ACHN (cell line): ENCODE results near the gene GNA14.
"Not testable (repeated sequence)": the region's sequence is repeated elsewhere in the genome, so short reads cannot be mapped to it uniquely, and the experiment has no call there.

Experiments
- DNase-seq: peaks from one replicate; pipeline ENCODE4 v3.0.0-alpha.2; 2015
- in situ Hi-C: cut with HindIII; loops from 2 replicates; pipeline ENCODE4 v1.10.0; 2017; ENCODE audit warnings: low sequenced_read_pairs, low pct_ligation_motif_present, low pct_unique_long_range_greater_than_20kb

GNA14 gene

DNA sequence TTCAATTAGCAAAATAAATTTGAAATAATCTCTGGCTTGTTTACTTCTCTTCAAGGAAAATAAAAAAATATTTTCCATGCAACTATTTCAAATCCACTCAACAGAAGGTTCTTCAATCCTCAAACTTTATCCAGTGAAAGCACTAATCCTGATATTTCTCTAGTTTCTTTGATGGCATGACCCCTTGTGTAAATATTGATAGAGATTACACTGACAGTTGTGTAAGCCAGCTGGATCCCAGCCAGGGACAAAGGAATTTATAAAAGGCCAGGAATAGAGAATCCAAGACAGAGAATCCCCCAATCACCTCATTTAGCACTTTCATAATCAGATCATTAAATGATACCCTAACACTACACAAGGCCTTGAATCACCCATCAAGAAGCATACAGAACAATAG, 135.2 kb downstream of the GNA14 start:
- in situ Hi-C loops = no loop called here
- DNase-seq = no peak

DNA sequence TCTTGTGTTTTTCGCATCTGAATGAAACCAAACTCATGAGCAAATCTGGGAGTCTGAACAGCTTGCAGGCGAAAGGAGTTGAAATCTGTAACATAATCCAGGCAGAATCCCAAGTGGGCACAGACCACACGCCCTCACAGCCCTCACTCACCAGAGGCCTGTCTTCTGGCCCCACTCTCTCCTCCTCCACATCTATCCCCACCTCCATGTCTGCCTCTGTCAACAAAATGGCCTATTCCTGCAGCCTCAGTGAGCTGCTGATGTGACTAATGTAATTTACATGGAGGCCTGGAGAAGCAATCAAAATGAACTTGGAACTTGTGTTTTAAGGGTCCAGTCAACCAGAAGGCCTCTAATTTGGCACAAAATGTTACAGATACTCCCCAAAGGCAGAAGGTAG, 136.6 kb downstream of the GNA14 start:
- no peak for DNase-seq
- in situ Hi-C loops = no loop called here

DNA sequence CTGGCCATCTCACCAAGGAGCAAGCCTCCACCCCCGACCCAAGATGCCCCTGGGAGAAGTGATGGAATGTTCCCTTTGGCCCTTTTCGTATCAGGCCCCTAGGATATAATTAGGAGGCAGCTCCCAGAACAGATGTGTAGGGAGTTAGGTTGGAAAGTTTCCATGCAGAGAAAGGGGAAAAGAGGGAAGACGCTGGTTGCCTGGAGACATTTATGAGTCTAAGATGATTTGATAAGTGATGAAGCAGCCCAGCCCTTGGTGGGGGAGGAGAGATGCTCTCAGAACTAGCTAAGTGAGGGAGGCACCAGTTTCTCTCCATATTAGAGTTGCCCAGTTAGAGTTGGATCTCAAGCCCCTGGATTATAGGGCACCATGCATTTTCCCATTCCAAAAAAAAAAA, 137.5 kb downstream of the GNA14 start:
- in situ Hi-C loops = no loop called here
- DNase-seq = no peak

DNA sequence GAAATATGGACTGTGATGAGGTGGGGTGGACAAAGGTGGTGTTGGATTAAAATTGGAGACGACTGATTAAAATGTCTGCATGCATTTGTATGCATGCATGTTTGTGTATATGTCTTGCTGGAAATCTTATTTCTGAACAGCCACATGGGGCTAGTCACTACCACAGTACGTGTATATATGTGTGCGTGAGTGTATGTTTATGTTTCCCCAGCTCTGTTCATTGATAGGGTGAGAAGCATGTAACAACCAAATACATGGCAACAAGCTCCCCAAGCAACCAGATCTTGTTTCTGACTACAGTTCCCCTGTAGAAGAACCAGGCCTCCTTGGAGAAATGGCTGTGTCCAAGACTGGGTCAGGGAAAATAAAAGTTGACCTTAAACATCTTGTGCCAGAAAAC, 139.7 kb downstream of the GNA14 start:
- no peak for DNase-seq

DNA sequence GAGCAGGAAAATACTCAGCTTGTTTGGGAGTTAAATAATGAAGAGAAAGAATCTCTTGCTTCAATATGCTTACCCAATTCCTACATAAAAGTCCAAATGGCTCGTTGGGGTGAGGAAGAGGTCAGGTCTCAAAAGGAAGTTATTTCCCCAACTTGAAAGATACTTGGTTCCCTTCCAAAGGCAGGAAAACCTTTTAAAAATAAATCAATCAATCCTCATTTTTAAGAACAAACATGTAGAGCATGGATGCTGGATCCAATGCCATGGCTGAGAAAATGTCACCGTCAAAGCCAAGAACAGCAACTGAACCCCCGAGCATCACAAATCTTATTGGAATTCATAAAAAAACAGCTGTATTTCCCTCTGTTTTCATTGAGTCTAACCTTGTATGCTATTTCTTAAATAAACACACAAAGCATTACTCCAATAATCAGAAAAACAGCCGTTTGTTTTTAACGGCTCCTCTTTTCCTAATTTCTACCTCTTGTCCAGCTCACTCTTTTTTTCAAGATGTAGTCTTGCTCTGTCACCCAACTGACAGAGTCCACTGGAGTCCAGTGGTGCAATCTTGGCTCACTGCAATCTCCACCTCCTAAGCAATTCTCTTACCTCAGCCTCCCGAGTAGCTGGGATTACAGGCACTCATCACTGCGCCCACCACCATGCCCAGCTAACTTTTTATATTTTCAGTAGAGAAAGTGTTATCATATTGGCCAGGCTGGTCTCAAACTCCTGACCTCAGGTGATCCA, 140.7 kb downstream of the GNA14 start:
- no peak for DNase-seq
- in situ Hi-C loops = no loop called here

More for the DNA sequence above, 139.7 kb downstream of the GNA14 start:
- in situ Hi-C loops = no loop called here

DNA sequence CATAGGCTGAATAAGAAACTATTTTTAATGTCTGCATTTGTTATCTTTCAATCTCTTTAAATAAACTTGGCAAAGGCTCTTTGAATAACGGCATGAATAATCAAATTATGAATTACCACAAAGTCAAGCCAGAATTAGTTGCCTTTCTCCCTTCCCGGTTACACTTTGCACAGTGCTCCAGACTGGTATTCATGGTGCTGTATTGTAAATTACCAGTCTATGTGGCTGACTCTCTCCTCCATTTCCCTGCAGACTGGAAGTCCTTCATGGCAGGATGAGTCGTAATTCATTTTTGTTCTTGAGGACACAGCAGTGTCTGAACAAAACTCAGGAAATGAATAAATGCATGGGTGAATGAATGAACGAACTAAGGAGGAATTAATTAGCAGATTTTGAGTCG, 142.9 kb downstream of the GNA14 start:
- no peak for DNase-seq
- in situ Hi-C loops = no loop called here

DNA sequence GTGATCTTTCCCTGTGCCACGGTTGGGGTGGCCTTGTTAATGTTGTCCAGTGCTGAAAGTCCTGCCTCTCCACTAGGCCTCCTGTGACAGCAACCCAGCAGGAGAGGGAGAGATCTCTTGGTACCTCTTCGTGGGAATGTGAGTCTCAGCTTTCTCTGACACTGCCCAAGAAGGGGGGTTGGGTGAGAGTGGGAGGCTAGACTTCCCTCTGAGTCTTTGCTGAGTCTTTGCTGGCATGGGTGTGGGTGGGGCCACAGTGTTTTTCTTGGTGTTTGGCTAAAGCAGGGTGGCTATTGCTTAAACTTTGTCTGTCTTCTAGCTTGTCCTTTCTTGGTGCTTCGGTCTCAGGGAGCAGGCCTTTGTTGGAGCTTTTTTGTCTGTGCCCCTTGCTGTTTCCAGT, 145.6 kb downstream of the GNA14 start:
- in situ Hi-C loops = no loop called here
- DNase-seq = no peak

DNA sequence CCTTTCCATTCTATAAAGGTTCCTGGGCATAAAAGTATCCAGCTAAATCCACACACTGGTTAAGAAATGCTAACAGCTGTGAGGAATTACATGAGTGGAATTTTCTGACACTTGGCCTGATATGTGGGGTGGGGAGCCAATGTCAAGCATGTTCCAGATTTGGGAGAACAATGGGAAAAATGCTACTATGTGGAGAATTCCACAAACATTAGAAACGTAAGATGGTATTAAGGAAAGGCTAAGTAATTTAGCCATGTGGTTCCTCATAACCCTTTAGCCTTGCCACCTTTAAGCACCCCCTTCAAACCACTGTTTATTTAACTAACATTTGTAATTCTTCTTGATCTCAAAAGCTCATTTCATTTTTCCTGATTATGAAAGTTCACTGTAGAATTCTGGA, 149.2 kb downstream of the GNA14 start:
- in situ Hi-C loops = no loop called here

DNA sequence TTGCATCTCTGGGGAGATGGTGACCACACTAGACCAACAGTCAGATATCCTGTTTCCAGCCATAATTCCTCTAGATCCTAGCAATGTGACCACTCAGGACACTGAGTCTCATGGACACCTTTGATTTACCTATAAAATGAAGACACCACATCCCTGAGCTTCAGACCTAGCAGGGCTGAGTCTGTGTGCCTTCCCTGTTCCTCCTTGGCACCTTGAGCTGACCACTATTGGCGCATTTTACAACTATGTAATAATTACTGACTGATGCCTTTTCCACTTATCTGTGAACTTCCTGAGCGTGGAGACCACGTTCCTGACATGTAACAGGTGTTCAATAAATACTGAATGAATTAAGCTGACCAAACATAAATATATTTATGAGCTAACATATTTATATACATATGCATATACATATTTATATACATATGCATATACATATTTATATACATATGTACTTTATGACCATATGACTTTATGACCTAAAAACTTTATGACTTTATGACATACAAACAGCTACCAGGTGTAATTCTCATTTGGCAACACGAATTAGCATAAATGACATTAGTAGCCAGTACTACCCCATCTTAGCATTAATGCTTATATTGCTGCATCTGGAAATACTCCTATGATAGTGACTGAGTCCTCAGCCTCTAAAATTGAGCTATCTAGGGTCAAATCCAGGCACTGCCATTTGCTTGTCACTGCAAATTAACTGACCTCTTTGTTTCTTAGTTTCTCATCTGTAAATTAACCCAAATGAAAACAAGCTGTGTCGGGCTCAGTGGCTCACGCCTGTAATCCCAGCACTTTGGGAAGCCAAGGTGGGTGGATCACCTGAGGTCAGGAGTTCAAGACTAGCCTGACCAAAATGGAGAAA, 150.6 kb downstream of the GNA14 start:
- no peak for DNase-seq
- in situ Hi-C loops = no loop called here

More for the DNA sequence above, 149.2 kb downstream of the GNA14 start:
- DNase-seq = no peak

DNA sequence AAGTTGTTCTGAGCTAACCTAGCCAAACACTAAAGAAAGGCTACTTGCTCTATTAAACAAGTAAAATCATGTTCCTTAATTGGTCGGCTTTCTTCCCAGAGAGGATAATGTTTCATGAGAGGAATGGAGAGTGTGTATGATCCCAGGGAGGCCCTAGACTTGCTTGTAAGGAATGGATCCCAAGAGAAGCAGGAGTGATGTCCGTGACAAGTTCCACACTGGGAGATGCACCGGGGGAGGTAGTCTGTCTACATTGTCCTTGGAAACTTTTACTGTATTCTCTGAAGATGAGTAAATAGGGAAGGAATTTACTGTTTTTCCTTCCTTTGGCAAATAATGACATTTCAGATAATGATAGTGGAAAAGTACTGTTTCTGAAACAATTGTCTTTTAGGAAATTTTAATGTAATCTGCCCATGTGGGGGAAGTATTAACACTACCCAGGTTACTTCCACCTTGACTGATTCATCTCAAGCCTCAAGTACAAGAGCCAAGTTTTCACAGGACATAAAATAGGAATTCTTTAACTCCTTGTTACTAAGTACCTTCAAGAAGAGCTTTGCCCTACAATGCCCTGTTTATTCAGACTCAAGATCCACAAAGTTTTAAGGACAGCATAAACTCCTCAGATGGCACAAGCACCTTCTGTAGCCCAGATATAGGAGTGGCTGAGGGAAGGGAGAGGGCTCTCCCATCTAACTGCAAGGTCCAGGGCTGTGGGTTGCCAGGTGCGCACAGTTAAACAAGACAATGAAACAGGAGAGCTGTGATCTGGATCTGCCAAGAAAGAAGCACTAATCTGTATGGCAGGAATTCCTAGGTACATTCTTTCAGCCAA, 152.1 kb downstream of the GNA14 start:
- in situ Hi-C loops = no loop called here
- DNase-seq = no peak

DNA sequence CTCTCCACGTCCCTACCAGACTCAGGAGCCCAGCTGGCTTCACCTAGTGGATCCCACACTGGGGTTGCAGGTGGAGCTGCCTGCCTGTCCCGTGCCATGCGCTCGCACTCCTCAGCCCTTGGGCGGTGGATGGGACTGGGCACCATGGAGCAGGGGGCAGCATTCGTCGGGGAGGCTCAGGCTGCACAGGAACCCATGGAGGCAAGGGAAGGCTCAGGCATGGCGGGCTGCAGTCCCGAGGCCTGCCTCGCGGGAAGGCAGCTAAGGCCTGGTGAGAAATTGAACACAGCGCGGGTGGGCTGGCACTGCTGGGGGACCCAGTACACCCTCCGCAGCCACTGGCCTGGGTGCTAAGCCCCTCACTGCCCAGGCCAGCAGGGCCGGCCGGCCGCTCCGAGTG, 157.8 kb downstream of the GNA14 start:
- in situ Hi-C loops, DNase-seq: not testable (repeated sequence)

DNA sequence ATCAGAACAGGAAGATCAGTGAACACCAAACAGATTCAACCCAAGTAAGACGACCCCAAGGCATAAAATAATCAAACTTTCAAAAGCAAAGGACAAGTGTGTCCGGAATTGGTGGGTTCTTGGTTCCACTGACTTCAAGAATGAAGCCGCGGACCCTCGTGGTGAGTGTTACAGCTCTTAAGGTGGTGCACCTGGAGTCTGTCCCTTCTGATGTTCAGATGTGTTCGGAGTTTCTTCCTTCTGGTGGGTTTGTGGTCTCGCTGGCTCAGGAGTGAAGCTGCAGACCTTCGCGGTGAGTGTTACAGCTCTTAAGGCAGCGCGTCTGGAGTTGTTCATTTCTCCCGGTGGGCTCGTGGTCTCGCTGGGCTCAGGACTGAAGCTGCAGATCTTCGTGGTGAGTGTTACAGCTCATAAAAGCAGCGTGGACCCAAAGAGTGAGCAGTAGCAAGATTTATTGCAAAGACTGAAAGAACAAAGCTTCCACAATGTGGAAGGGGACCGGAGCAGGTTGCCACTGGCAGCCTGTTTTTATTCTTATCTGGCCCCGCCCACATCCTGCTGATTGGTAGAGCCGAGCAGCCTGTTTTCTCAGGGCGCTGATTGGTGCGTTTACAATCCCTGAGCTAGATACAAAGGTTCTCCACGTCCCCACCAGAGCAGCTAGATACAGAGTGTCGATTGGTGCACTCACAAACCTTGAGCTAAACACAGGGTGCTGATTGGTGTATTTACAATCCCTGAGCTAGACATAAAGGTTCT, 158.5 kb downstream of the GNA14 start:
- in situ Hi-C loops, DNase-seq: not testable (repeated sequence)

DNA sequence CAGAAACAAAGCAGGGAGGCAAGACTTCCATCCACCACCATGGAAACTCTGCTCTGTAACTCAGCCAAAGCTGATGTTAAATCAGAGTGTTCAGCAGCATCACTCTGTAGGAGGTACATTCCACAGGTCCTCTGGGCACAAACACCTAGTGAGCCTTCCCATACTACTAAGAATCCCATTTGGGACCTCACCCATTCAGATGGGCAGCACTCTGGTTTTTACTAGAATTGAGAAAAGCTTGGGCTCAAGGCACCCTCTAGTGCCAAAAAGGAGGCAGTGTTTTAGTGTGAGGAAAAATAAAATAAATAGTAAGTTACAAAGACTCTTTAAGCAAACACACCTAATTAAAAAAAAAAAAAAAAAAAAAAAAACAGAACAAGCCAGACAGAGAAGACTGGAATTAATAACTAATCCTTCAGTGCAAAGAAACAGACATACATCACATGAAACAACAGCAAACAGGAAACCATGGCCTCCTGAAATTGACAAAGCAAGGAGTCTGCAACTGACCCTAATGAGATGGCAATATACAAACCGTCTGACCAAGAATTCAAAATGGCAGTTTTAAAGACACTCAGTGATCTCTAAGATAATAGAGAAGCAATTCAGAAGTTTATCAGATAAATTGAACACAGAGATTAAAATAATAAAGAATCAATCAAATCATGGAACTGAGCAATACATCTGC, 159.5 kb downstream of the GNA14 start:
- DNase-seq = peak; percentile 15
- in situ Hi-C loops = no loop called here

DNA sequence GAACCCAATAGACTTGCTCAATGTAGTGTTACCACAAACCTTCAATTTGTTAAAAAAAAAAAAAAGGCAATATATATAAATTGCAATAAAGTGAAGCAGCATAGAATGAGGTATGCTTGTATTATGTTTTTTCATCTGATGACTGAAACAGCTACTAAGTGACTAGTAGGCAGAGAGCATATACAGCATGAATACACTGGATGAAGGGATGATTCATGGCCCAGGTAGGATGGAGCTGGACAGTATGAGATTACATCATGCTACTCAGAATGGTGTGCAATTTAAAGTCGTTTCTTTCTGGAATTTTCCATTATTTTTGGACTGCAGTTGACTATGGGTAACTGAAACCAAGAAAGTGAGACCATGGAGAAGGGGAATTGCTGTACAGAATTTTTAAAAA, 161.2 kb downstream of the GNA14 start:
- DNase-seq = no peak
- in situ Hi-C loops = no loop called here

DNA sequence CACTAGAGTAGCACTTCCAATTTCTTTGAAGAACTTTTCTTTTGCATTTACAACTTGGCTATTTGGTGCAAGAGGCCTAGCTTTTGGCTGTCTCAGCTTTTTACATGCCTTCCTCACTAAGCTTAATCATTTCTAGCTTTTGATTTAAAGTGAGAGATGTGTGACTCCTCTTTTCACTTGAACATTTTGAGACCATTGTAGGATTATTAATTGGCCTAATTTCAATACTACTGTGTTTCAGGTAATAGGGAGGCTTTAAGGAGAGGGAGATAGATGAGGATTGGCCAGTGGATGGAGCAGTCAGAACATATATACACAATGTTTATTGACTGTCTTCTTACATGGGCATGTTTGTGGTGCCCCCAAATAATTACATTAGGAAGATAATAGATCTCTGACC, 161.7 kb downstream of the GNA14 start:
- in situ Hi-C loops = no loop called here
- no peak for DNase-seq

DNA sequence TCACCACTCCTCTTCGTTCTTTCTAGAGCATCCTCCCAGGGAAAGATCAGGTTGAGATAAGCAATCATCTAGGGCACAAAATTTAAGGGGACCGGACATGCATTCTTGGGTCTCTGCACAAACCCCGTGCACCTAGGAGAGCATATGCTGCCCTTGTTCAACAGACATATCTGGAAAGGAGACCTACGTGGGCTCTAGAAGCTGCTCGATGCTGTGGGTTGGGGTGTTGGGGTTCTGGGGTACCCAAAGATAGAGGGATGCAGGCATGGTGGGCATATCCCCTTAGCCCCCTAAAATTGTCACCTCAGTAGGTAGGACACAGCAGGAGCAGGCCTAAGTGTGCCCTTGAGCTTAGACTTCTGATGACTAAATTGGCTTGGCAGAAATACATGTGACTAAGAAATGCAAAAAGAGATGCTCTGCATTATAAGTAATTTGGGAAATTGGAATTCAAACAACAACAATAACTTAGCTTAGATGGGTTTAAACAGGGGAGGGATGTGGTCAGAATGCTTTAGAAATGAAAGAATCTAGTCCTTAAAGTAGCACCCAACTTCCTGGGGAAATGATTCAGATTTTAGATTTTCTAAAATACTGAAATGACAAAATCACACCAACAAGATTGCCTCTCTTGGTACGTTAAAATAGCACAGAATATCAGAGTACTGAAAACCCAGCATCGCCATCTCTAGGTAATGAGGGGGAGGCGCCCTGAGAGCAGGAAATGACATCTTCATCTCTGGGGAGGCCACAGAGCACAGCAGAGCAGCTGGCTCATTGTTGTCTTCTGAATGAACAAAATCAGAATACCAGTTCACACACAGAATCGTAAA, 172.3 kb downstream of the GNA14 start:
- no peak for DNase-seq
- in situ Hi-C loops = no loop called here

DNA sequence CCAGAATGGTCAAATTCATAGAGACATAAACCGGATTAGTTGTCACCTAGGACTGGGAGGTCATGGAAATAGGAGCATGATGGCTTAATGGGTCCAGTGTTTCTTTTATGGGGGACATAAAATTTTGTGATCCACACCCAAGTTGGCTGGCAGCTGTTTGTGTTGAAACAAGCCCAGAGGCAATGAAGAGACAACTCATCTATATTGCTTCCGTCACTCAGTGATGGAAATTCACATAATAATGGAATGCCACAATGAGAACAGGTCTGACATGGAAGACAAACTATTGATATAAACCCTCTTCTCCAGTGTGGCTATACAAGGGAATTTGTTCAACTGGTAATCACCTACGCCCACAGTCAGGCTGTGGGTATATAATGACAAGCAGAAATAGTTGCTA, 173.2 kb downstream of the GNA14 start:
- in situ Hi-C loops = no loop called here
- no peak for DNase-seq
